ENCODE results near the gene ATOSA.

DNA sequence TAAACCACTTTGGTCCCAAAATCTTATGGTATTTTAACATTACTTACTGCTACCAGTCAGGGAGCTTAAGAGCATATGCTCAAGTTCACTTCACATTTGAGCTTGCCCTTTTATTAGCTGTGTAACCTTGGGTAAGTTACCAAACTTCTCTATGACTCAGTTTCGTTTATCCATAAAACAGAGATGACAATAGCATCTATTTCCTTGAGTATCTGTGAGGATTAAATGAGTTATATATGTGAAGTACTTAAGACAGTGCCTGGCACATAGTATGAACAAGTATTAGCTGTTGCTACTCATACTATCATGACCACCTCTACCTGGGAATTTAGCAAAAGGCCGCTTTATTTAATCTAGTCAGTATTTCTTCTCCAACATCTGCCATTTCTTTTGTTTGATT, 5.9 kb downstream of the ATOSA start:
- TF ChIP-seq, protein P1, sequence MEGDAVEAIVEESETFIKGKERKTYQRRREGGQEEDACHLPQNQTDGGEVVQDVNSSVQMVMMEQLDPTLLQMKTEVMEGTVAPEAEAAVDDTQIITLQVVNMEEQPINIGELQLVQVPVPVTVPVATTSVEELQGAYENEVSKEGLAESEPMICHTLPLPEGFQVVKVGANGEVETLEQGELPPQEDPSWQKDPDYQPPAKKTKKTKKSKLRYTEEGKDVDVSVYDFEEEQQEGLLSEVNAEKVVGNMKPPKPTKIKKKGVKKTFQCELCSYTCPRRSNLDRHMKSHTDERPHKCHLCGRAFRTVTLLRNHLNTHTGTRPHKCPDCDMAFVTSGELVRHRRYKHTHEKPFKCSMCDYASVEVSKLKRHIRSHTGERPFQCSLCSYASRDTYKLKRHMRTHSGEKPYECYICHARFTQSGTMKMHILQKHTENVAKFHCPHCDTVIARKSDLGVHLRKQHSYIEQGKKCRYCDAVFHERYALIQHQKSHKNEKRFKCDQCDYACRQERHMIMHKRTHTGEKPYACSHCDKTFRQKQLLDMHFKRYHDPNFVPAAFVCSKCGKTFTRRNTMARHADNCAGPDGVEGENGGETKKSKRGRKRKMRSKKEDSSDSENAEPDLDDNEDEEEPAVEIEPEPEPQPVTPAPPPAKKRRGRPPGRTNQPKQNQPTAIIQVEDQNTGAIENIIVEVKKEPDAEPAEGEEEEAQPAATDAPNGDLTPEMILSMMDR (IDR thresholded peaks at IDR 0.05; ENCODE audit: insufficient read depth, low read length), result no peak
- TF ChIP-seq, protein P2, sequence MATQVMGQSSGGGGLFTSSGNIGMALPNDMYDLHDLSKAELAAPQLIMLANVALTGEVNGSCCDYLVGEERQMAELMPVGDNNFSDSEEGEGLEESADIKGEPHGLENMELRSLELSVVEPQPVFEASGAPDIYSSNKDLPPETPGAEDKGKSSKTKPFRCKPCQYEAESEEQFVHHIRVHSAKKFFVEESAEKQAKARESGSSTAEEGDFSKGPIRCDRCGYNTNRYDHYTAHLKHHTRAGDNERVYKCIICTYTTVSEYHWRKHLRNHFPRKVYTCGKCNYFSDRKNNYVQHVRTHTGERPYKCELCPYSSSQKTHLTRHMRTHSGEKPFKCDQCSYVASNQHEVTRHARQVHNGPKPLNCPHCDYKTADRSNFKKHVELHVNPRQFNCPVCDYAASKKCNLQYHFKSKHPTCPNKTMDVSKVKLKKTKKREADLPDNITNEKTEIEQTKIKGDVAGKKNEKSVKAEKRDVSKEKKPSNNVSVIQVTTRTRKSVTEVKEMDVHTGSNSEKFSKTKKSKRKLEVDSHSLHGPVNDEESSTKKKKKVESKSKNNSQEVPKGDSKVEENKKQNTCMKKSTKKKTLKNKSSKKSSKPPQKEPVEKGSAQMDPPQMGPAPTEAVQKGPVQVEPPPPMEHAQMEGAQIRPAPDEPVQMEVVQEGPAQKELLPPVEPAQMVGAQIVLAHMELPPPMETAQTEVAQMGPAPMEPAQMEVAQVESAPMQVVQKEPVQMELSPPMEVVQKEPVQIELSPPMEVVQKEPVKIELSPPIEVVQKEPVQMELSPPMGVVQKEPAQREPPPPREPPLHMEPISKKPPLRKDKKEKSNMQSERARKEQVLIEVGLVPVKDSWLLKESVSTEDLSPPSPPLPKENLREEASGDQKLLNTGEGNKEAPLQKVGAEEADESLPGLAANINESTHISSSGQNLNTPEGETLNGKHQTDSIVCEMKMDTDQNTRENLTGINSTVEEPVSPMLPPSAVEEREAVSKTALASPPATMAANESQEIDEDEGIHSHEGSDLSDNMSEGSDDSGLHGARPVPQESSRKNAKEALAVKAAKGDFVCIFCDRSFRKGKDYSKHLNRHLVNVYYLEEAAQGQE (IDR thresholded peaks at IDR 0.05; ENCODE audit: insufficient replicate concordance, low read depth), result no peak
- no peak for TF ChIP-seq POLR2AphosphoS5 (IDR thresholded peaks at IDR 0.05; ENCODE audit: low read depth)
- no peak for TF ChIP-seq SPI1 (IDR thresholded peaks at IDR 0.05; ENCODE audit: borderline replicate concordance, low read depth)
